Suprapubic skin (tissue), 4 donors: ENCODE measurements around the gene GSTP1.
"Not testable (repeated sequence)": the region's sequence is repeated elsewhere in the genome, so short reads cannot be mapped to it uniquely, and the experiment has no call there.

Experiments used
- CTCF ChIP-seq, 2 donors: fragments of 200-600 bp in 1 of 2; fragments of 450-650 bp in 1 of 2; sonication (generic) in 1 of 2; IDR thresholded peaks; one replicate each; pipeline ENCODE4 v1.5.1; 2016 to 2019; ENCODE audit warnings: antibody characterized with exemption in 2 of 2, mild to moderate bottlenecking in 1 of 2, moderate library complexity in 1 of 2
- POLR2A ChIP-seq, 2 donors: fragments of 450-650 bp; IDR thresholded peaks; one replicate each; pipeline ENCODE4 v1.6.1; 2017; ENCODE audit warnings: antibody characterized with exemption in 2 of 2, mild to moderate bottlenecking in 2 of 2, moderate library complexity in 2 of 2
- POLR2AphosphoS5 ChIP-seq, 3 donors: sonication (generic); formaldehyde crosslinking; IDR thresholded peaks; one replicate each; pipeline ENCODE4 v1.6.1; 2017; ENCODE audit warnings: antibody characterized with exemption in 3 of 3

GRCh38 chr11:67604119-67604518, 20.5 kb downstream of the GSTP1 start:
- TF ChIP-seq CTCF, POLR2A, POLR2AphosphoS5 (IDR thresholded peaks at IDR 0.05): not testable (repeated sequence)
